SK-N-DZ (cell line): ENCODE data around the gene C11orf71.

Source experiments
- DNase-seq: peaks from one replicate; pipeline ENCODE4 v3.0.0-alpha.2; 2015; ENCODE audit warnings: low spot score

C11orf71 gene

DNA sequence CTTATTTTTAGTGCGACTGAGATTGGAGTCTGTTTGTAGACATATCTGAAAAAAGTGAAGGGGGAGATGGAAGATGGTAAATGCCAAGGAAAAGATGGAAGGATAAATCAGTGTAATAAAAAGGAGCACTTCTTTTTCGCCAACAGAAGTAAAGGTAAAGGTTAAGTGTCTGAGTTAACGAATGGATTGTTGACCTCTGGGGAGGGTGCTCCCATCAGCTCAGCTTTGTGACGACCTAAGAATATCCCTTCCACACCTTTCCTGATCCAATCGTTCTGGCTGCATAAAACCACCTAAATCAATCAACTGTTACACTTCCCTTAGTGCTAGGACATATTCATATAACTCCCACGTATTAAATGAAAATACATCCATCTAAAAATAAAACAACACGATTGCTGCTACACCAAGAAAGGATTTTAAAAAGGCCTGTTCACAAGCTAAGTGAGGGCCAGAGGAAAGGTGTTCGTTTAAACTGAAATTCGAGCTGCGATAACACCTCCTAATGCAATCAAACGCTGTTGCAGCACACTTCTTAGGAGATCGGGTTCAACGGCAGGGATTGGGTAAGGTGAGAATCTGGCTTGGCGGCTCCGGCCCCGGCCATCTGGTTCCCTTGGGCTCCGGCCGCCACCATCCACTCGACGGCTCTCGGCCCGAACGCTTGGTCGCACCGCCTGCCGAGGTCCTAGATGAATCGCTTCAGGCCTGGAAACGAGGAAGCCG is 658 bp downstream of the C11orf71 start:
- no peak for DNase-seq

- no peak for DNase-seq
These were observed 1.9 kb downstream of the C11orf71 start for GRCh38 chr11:114398303-114398920.

DNA sequence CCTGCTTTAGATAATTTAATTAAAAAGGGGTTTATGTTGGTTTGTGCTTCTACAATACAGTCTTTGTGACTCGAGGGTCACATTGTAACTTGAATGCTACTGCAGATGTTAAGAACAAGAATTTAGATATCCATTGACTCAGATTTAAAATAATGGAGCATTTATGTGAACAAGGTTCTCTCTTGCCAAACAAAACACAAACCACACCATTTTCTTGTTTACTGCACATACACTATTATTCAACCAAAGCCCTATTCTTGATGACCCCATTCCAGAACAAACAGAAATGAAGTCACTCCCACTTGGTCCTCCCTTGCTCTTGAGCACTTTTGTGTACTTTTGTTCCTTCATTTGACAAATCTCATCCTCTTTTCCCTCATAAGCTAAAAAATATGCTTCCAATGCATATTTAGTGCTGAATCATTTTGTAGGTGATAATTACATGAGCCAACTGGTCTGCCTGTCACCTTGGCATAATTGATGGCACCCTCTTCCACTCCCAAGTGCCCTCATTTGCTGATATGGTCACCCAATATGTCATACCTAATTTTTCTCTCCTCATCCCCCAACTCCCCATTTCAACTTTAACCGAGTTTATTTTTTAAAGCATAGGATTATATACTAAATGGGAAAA is 2.8 kb downstream of the C11orf71 start:
- DNase-seq = no peak

DNA sequence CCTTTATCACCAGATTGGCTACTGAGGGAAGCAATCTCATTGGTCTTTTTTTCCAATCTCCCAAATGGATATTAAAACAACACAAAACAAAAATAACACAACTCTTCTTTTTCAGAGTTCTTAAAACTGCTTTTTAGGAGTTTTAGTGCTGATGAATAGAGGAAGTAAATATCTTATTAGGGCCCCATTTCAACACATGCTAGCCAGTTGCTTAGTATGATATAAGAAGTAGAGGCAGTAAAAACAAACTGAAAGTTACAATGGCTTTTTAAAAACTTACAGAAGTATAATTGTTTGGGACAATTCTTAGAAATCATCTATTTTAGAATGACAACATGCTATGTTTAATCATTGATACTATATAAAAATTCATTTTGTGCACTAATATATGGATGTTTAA is 3.4 kb downstream of the C11orf71 start:
- no peak for DNase-seq

DNA sequence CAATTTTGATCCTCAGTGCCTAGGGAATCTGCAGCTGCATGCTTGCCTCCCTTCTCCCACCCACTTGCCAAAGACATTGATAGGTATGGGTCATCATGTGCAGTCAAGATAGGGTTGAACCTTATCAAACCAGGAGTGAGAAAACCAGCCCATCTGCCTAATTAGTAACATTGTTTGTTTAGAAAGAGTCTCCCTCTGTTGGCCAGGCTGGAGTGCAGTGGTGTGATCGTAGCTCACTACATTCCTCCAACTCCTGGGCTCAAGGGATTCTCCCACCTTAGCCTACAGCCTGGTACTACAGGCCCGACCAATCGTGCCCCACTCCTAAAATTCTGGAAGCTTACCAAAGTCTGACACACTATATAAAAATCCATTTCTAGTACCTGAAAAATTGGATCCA is 4.6 kb downstream of the C11orf71 start:
- no peak for DNase-seq

DNA sequence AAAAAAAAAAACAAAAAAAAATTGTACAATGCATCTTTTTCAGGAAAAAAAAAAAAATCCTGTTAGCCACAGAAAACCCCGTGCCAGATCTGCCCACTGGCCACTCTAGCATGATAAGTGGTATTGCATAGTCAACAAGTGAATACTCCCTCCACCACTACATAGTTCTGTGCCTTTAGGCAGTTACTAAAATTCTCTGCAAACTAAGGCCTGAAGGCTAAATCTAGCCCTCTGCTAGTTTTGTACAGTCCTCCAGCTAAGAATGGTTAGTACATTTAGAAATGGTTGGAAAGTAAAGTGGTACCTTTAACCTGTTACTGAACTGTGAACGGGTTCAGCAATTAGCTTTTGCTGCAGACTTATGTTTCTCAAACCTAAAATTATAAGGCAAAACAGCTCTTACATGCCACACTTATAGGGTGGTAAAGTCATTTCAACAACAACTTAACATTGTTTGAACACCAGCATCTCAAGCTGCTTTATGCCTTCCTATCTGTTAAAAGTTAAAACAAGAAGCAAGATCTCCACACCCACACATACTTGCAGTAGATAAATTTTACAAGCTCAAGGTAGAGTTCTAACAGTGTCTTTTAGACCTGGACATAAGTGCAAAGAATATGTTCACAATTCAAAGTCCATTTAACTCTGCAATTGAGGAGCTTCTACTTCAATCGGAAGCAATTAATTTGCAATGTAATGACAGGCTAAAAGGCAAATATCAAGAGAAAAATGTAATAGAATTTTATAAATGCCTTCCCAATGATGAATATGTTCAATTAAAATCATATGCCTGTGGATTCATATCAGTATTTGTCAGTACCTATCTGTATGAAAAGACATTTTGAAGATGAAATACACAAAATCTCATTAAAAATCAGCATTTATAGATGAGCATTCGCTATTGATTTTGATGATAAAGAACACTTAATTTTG is 7.3 kb downstream of the C11orf71 start:
- DNase-seq = no peak

- no peak for DNase-seq
These were observed 13.8 kb downstream of the C11orf71 start for GRCh38 chr11:114386545-114386944.

DNA sequence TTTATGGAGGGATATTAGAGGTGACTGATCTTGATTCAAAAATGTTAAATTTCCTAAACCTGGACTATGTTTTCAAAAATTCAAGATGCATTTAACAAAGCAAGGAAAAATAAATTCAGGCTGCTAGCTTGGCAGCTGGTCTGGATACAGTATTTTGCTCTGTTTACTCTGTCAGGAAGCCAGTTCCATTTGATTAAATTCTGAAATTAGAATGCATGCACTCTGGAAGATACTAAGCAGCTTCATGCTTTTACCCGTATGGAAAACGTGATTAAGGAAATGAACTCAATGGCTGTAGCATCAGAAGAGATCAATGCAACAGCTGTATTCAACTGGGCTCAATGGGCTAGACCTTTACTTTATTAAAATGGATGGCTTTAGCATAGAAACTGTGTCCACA is 14.2 kb downstream of the C11orf71 start:
- DNase-seq = peak; percentile 3

DNA sequence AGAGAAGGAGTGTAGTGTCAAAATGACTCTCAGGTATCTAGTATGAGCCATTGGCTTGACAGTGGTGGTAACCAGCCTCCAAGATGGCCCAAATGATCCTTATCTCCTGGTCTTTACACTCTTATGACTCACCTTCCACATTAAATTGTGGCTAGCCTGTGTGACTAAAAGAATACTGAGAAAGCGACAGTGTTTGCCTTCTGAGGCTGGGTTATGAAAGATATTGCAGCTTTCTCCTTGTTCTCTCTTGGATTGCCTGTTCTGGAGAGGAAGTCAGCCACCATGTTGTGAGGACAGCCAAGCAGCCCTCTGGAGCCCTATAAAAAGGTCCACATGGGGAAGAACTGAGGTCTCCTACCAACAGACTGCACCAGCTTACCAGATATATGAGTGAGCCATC is 15.8 kb downstream of the C11orf71 start:
- DNase-seq = no peak

GRCh38 chr11:114382509-114382908 is 17.8 kb downstream of the C11orf71 start:
- no peak for DNase-seq

GRCh38 chr11:114379394-114380069 is 20.8 kb downstream of the C11orf71 start:
- DNase-seq = peak; percentile 80

GRCh38 chr11:114377612-114378267 is 22.6 kb downstream of the C11orf71 start:
- DNase-seq = no peak

DNA sequence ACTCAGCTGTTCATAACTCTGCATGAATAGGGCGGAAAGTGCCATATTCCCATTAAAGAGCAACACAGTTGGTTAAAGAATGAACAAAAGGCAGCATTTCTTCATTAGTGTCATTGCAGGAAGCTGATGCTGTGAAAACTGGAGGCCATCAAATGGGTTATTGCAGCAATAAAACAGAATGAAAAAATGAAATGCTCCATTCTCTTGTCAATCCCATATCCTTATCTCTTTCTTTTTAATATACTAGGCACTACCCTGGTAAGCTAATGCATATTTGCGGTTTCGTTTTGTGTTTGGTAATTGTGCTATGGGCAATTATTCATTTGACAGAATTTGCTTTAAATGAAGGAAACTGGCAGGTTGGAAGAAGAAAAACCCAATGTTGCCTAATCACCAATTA is 25.3 kb downstream of the C11orf71 start:
- no peak for DNase-seq

- DNase-seq = no peak
These were observed 31.2 kb downstream of the C11orf71 start for GRCh38 chr11:114368918-114369680.

GRCh38 chr11:114367244-114367957 is 32.9 kb downstream of the C11orf71 start:
- DNase-seq = no peak

DNA sequence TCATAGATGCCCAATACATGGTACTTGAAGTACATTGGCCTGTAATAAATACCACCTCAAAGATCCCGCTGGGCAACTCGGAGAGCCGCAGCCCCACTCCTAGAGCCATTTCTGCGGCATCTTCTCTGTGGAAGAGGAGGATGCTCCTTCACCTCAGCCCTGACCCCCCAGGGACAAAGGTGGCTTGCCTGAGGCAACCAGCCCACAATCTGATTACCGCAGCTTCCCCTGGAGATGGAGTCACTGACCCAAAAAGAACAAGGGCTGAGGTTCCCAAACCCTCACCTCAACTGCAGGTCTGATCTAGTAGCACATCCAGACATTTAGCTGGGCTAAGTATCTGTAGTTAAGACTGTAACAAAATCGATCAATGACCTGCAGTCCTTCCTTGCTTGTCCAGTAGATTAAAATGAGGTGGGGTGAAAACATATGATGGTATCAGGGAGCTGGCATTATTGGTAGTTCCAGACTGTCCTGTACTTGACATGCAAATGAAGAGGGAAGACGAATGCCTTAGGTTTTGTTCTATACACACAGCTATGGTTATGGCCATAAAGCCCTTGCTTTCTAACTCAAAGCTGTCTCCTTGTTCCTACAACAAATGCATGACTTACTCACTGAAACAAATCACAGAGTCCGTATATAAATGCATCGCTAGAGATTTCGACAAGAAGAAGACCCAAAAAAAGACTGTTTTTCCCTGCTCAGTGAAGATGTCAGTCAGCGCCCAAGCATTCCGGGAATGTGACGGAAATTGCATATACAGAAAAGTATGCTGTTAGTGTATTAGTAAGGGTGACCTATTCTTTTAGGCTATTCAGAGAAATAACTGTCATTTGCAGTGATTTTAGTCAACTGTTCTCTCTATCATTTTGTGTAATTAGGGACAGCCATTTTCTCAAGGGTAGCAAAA is 33.7 kb downstream of the C11orf71 start:
- DNase-seq = no peak

- no peak for DNase-seq
These were observed 37.4 kb downstream of the C11orf71 start for GRCh38 chr11:114362958-114363357.

DNA sequence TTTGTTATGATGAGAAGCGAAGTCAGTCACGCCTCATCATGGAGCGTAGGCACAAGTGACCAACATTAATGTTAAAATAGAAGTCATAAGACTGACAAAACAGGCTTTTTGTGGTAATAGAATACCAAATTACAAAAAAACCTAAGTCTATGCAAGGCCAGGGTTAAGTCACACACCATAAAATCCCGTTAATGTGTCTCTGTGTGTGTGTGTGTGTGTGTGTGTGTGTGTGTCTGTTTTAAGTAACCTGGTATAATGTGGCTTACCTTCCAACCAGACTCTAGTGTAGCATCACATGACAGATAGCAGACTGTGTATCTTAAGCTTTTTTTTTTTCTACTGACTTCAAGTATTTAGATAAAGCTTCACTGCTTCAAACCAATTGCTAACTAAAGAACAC is 38.0 kb downstream of the C11orf71 start:
- DNase-seq = no peak
